Stimulated activated effector memory CD8-positive, alpha-beta T cell treated with anti-CD3 and anti-CD28 coated beads, Interleukin-12 subunit alpha, Interleukin-12 subunit beta, amount 100 ng/mL, for 72 hours (primary cell): ENCODE data around the gene IGSF9B.

Experiments used
- ATAC-seq: fragments of 150-1000 bp; cut with Tn5 transposase; 2 replicates; pipeline ENCODE4 v1.10.0; 2021
- DNase-seq, 2 donors: peaks; one replicate each; pipeline ENCODE4 v3.0.0; 2021 to 2022; ENCODE audit warnings: low spot score in 2 of 2
- H3K27ac Mint-ChIP-seq: one replicate; pipeline ENCODE4 v1.8.0; 2022; ENCODE audit warnings: mild to moderate bottlenecking, mixed read lengths
- H3K36me3 Mint-ChIP-seq: one replicate; pipeline ENCODE4 v1.8.0; 2022; ENCODE audit warnings: mild to moderate bottlenecking, mixed read lengths
- H3K4me1 Mint-ChIP-seq: one replicate; pipeline ENCODE4 v1.8.0; 2022; ENCODE audit warnings: mixed read lengths
- H3K4me3 Mint-ChIP-seq: one replicate; pipeline ENCODE4 v1.8.0; 2022; ENCODE audit warnings: mild to moderate bottlenecking, mixed read lengths
- H3K9me3 Mint-ChIP-seq: one replicate; pipeline ENCODE4 v1.8.0; 2022; ENCODE audit warnings: mixed read lengths

IGSF9B gene

DNA sequence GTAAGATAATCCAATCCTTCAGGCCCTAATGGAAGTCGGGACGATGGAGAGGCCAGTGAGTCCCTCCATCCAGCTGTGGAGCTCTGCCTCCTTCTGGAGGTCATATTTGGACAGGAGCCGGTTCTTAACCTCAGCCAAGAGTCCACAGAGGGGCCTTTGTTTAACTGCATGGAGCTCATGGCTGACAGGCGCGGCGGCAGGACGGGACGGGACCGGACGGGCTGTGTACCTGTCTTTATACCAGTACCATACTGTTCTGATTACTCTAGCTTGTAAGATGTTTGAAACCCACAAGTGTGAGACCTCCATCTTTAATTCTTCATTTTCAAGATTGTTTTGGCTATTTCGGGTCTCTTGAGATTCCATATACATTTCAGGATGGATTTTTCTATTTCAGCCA is 91.3 kb downstream of the IGSF9B start:
- Mint-ChIP-seq H3K27ac (no peak overlapping the region), H3K4me3 (no peak overlapping the region)

DNA sequence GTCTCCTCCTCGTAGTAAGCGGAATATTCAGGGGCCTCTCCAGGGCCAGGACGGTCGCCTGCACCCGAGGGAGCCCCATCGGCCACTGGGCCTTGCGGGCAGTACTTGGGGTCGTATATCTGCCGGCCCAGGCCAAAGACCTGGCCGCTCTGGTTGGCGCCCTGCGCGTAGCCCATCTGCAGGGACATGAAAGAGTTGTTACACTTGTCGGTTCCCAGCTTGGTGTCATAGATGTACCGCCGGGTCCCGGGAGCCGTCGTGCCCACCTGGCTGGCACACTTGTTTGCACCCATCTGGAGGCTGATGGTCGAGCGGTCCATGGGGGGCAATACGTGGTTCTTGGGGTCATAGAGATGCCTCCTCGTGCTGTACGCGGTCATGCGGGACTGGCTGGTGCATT is 92.0 kb downstream of the IGSF9B start:
- H3K4me3 Mint-ChIP-seq = no peak overlapping the region
- H3K27ac Mint-ChIP-seq = no peak overlapping the region
- H3K9me3 Mint-ChIP-seq = no peaks in the 10 kb centered on the region
- no peaks in the 10 kb centered on the region for H3K36me3 Mint-ChIP-seq
- no peaks in the 10 kb centered on the region for H3K4me1 Mint-ChIP-seq
- peak; percentile 21 for ATAC-seq
- no peak for DNase-seq

More for the DNA sequence above, 91.3 kb downstream of the IGSF9B start:
- ATAC-seq (no peak), DNase-seq (no peak)
- Mint-ChIP-seq H3K9me3 (no peaks in the 10 kb centered on the region), H3K36me3 (no peaks in the 10 kb centered on the region), H3K4me1 (no peaks in the 10 kb centered on the region)

DNA sequence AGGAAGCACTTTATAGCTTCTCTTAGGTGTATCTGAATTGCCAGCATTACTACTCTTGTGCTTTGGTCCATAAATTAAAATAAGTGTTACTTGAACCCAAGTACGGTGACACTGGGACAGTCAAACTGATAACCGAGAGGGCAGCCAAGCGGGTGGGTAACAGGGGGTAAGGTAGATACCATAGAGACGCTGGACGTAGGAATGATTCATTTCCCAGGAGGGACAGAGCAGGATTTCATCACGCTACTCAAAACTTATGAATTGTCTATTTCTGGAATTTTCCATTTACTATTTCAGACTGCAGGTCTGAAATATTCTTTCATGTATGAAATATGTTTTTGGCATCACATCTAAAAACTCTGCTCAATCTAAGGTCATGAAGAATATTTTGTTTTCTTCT is 96.6 kb downstream of the IGSF9B start:
- ATAC-seq (no peak), DNase-seq (no peak)
- no peaks in the 10 kb centered on the region for H3K9me3 Mint-ChIP-seq
- H3K4me3 Mint-ChIP-seq = no peak overlapping the region
- H3K4me1 Mint-ChIP-seq = no peaks in the 10 kb centered on the region
- H3K36me3 Mint-ChIP-seq = no peaks in the 10 kb centered on the region
- no peak overlapping the region for H3K27ac Mint-ChIP-seq
